Bone marrow (tissue), 2 donors: ENCODE measurements around the gene NXT1.
A peak's percentile ranks its signal among the peaks of the same experiment; 100 is the strongest.

Experiments used
- DNase-seq, 2 donors: peaks; one replicate each; lab custom pipeline; 2025; lab: John Stamatoyannopoulos, UW

Gene NXT1

DNA sequence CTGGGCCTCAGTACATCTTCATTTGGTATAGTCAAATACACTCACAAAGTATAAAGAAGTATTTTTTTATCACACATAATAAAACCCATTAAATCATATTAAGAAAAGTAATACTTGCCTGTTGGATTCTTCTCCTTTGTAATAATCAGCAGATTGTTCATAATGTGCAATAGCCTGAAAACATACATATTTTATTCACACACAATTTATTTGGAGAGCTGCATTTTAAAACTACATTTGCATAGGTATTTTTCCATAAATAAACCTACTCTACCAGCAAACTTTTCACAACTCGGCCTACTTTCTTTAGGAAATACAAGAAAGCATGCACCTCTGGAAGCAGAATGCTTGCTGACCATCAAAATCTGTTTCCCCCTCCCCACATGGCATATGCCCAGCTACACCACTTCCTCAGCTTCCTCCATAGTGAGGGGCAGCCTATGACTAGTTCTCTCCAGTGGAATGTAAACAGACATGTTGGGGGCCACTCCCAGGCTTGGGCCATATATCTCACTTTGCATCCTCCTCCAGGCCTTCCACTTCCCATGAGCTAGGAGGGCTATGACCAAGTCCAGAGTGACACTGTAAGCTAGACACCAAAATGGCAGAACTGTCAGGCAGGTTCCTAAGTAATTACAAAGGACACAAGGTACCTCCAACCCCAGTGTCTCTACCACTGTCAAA is 39.6 kb downstream of the NXT1 start:
- DNase-seq: no peak

DNA sequence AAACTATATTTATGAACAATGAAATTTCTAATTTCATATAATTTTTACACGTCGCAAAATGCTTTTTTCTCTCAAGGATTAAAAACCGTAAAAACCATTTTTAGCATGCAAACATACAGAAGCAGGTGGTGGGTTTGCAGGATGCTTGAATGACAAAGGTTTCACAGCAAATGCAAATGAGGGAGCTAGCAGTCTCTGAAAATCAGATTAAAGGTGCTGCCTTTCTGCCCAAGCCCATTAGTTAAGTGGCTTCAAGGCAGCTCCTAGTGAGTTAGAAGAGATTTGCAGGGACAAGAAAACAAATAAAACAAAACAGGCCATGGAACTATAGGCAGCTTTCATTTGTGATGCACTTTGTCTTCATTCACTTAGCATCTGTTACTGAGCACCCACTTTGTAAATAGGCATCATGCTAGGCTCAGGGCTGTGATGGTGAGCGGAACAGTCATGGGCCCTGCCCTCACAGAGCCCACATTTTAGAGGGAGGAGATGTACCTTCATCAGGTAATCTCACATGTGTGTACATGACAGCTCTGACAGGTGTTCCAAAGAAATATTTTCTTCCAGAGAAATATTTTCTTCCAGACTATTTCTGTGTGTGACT is 41.2 kb downstream of the NXT1 start:
- no peak for DNase-seq

DNA sequence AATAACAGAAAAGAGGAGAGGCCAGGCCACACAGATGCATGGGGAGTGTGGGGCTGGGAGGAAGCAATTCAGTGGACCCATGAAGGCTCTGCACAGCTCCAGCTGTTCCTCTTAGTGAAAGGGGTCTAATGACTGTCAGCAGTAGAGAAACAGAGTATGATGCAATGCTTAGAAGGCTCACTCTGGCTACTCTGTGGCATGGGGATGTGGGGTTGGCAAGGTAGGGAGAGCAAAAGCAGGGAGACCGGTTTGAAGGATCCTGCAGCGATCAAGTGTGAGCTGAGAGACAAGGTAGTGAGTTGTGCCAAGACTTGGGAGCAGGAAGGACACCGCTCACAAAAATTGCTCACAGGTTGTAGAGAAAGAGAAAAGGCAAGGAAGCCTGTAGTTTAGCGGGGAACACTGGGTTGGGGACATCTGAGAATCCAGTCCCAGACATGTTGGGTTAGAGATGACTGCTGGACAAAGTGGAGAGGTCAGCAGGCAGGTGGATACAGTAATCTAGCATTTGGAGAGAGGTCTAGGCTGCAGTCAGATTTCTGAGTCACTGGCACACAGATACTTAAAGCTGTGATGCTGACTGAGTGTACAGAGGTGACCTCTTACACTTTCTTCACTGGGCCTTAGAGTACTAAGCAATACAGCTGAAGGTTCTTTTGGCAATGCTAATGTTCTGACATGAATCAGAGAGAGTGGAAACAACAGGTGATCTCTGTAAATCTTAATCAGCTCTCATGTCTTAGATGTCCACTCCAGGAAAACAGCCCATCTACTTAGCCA is 43.6 kb downstream of the NXT1 start:
- DNase-seq: no peak

DNA sequence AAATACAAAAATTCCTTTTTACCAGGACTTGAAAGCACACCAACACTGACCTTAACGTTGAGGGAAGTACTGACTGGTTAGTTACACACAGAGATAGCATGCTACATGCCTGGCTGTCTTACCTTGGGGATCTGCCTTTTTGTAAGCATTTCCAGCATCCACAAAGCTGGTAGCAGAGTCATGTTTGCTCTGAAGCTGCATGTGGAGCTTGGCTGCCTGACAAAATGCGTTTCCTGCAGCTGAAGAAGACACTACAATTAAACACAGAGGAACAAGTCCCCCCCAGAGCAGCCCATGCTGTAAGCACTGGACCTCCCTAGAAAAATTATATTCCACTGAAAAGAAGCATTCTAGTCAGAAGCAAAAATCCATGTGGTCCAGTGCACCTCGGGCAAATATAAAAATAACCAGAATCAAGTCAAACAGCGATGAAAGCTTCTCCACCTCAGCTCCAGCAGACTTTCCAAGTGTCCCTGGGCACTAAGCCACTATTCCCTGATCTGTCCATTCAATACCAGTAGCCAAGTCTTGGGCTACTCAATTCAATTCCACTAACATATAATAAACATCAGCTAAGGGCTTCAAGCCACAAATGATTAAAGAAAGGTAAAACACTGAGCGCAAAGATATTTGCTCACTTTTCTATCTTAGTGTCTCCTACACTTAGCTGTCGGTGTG is 46.5 kb downstream of the NXT1 start:
- DNase-seq: no peak

DNA sequence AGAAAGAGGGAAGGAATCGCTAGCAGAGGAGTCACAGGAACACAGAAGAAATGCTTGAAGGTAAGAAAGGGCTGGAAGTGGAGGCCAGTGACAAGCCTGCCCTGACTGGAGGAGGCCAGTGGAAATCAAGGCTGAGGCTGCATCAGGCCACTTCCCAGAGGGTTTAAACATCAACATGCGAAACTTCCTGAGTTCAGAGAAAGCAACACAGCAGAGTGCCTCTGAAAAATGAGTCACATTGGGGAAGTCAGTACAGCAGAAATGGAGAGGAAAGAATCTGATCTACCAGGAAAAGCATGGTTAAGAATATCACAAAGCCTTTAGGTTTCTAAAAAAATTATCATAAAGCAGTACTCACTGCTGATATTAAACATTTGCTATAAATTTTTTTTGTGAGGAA is 47.4 kb downstream of the NXT1 start:
- DNase-seq: peak in 1 of 2 donors; percentile 72

DNA sequence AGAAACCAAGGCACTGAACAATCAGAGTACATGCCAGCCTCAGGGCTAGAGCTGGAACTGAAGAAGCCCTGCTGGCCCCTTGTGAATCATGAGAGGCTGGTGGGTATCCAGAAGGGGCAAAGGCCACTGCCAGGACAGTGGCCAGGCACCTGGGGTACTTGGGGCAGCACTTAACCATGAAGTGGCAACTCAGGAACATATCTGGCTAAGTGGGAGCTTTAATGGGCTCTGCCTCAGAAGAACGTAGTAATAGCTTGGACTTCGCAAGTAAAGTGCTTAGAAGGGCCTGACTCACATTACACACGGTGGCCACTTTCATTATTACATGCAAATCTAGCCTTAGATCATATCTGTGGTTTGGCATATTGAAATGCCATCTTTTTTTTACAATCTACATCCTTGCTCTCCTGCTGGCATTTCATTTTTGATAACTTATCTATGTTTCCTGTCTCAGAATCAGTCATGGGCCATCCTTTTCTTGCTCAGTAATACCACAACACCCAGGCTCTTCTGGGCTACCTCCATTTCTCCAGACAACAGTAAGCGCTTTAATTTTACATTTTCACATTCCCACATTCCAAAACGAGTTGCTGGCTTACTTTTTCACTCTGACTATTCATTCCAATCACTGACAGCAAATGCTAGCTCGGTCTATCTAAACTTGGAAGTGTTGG is 49.1 kb downstream of the NXT1 start:
- DNase-seq: peak in 1 of 2 donors; percentile 15

DNA sequence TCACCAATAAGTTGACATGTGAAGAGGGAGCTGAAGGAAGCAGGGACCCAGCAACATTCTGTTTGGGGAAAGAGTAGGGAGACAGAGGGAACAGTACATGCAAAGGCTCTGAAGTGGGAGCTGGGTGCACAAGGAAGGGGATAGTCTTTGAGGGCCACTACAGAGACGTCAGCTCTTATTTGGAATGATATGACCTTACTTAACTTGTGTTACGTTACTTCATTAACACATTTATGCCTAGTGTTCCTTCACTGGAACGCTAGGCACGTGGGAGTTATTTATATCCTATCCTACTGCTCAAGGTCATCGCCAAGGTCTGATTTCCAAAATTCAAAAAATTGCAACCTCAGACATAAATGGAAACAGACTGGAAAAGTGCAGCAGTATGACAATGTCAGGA is 50.5 kb downstream of the NXT1 start:
- no peak for DNase-seq

DNA sequence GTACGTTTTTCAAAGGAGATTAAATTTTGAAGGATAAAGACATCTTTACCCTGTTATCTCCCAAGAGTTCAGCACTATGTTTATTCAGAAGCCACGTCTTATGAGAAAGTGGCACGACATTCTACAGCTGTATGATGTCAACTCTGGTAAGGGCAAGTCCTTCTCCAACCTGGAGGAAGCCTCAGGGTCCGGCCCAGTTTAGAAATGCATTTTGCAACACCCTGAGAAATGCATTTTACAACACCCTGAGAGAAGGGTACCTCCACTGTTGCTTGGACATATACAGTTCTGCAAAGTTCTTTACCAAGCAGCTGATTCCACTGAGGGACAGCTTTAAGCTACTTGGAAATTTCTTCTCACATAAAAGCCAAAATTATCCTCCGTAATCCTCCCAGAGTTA is 53.2 kb downstream of the NXT1 start:
- no peak for DNase-seq

DNA sequence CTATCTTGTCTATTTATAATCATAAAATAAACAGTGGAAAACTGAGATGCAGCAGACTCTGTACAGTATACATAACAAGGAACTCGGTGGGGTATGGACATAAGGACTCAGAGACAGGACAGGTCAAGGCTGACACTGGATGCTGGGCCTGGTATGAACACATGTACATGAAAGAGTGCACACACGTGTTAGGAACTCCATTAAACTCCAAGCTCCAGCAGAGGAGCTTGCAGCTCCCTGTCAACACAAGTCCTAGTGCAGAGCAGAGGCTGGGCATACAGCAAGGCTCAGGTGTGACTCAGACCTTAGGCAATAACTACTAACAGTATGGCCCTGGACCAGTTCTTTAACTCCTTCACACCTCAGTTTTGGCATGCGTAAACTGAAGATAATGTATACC is 53.6 kb downstream of the NXT1 start:
- no peak for DNase-seq
